ENCODE measurements around the gene HTRA2.
A peak's percentile ranks its signal among the peaks of the same experiment; 100 is the strongest.

HTRA2 gene

GRCh38 chr2:74577448-74577847 lies 47.7 kb downstream of the HTRA2 start:
- Histone ChIP-seq H3K9ac (ENCODE audit: low read depth, low read length, poor library complexity, severe bottlenecking) (peak overlapping the region; percentile 12), H4K20me1 (ENCODE audit: insufficient read depth, low read length, poor library complexity, severe bottlenecking) (no peaks in the 10 kb centered on the region), H3K9me2 (replicated peaks; ENCODE audit: low read depth, low read length) (no peaks in the 10 kb centered on the region), H3K9me3 (ENCODE audit: insufficient read depth, low read depth, low read length) (no peaks in the 10 kb centered on the region), H3K4me1 (ENCODE audit: insufficient read depth, low read length, poor library complexity, severe bottlenecking) (peaks cover 31% of the 10 kb centered on the region), H3K79me2 (ENCODE audit: insufficient read depth, low read length) (no peaks in the 10 kb centered on the region), H3K36me3 (ENCODE audit: insufficient read depth, low read length) (no peaks in the 10 kb centered on the region), H2AFZ (ENCODE audit: low read length) (peak overlapping the region; percentile 83), H3K4me3 (ENCODE audit: low read length, poor library complexity, severe bottlenecking) (no peak overlapping the region), H3F3A (ENCODE audit: low read depth) (peaks cover 7% of the 10 kb centered on the region; the same call in 1 of the 2 replicates), H3K27me3 (ENCODE audit: insufficient read depth, low read length, poor library complexity, severe bottlenecking) (no peaks in the 10 kb centered on the region), H3K4me2 (ENCODE audit: low read depth, low read length, poor library complexity, severe bottlenecking) (peak overlapping the region; percentile 3)
- TF ChIP-seq, protein P1, sequence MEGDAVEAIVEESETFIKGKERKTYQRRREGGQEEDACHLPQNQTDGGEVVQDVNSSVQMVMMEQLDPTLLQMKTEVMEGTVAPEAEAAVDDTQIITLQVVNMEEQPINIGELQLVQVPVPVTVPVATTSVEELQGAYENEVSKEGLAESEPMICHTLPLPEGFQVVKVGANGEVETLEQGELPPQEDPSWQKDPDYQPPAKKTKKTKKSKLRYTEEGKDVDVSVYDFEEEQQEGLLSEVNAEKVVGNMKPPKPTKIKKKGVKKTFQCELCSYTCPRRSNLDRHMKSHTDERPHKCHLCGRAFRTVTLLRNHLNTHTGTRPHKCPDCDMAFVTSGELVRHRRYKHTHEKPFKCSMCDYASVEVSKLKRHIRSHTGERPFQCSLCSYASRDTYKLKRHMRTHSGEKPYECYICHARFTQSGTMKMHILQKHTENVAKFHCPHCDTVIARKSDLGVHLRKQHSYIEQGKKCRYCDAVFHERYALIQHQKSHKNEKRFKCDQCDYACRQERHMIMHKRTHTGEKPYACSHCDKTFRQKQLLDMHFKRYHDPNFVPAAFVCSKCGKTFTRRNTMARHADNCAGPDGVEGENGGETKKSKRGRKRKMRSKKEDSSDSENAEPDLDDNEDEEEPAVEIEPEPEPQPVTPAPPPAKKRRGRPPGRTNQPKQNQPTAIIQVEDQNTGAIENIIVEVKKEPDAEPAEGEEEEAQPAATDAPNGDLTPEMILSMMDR (conservative IDR thresholded peaks at IDR 0.05; ENCODE audit: low read length): no peak
- TF ChIP-seq EZH2phosphoT487 (IDR thresholded peaks at IDR 0.05; ENCODE audit: borderline replicate concordance): no peak

- H3K9me2 ChIP-seq (replicated peaks; ENCODE audit: low read depth, low read length): no peaks in the 10 kb centered on the region
- peaks cover 7% of the 10 kb centered on the region; the same call in 1 of the 2 replicates for H3F3A ChIP-seq (ENCODE audit: low read depth)
- H3K4me2 ChIP-seq (ENCODE audit: low read depth, low read length, poor library complexity, severe bottlenecking): no peak overlapping the region
- no peaks in the 10 kb centered on the region for H3K27me3 ChIP-seq (ENCODE audit: insufficient read depth, low read length, poor library complexity, severe bottlenecking)
- no peaks in the 10 kb centered on the region for H4K20me1 ChIP-seq (ENCODE audit: insufficient read depth, low read length, poor library complexity, severe bottlenecking)
- no peaks in the 10 kb centered on the region for H3K9me3 ChIP-seq (ENCODE audit: insufficient read depth, low read depth, low read length)
- H3K4me3 ChIP-seq (ENCODE audit: low read length, poor library complexity, severe bottlenecking): no peak overlapping the region
- peaks cover 30% of the 10 kb centered on the region for H3K4me1 ChIP-seq (ENCODE audit: insufficient read depth, low read length, poor library complexity, severe bottlenecking)
- H3K79me2 ChIP-seq (ENCODE audit: insufficient read depth, low read length): no peaks in the 10 kb centered on the region
- TF ChIP-seq, protein P1 (conservative IDR thresholded peaks at IDR 0.05; ENCODE audit: low read length): no peak
- no peak for TF ChIP-seq EZH2phosphoT487 (IDR thresholded peaks at IDR 0.05; ENCODE audit: borderline replicate concordance)
- H3K9ac ChIP-seq (ENCODE audit: low read depth, low read length, poor library complexity, severe bottlenecking): no peak overlapping the region
- no peak overlapping the region for H2AFZ ChIP-seq (ENCODE audit: low read length)
- H3K36me3 ChIP-seq (ENCODE audit: insufficient read depth, low read length): no peaks in the 10 kb centered on the region
Measured at GRCh38 chr2:74578408-74578807, 48.7 kb downstream of the HTRA2 start.

- H3K9me2 ChIP-seq (replicated peaks; ENCODE audit: low read depth, low read length): no peaks in the 10 kb centered on the region
- no peak for TF ChIP-seq EZH2phosphoT487 (IDR thresholded peaks at IDR 0.05; ENCODE audit: borderline replicate concordance)
- TF ChIP-seq, protein P1 (conservative IDR thresholded peaks at IDR 0.05; ENCODE audit: low read length): no peak
- H3K27me3 ChIP-seq (ENCODE audit: insufficient read depth, low read length, poor library complexity, severe bottlenecking): no peaks in the 10 kb centered on the region
- H4K20me1 ChIP-seq (ENCODE audit: insufficient read depth, low read length, poor library complexity, severe bottlenecking): no peaks in the 10 kb centered on the region
- no peak overlapping the region for H2AFZ ChIP-seq (ENCODE audit: low read length)
- H3K4me2 ChIP-seq (ENCODE audit: low read depth, low read length, poor library complexity, severe bottlenecking): no peak overlapping the region
- H3K36me3 ChIP-seq (ENCODE audit: insufficient read depth, low read length): no peaks in the 10 kb centered on the region
- no peak overlapping the region for H3K4me3 ChIP-seq (ENCODE audit: low read length, poor library complexity, severe bottlenecking)
- H3K79me2 ChIP-seq (ENCODE audit: insufficient read depth, low read length): no peaks in the 10 kb centered on the region
- peaks cover 35% of the 10 kb centered on the region for H3K4me1 ChIP-seq (ENCODE audit: insufficient read depth, low read length, poor library complexity, severe bottlenecking)
- H3K9ac ChIP-seq (ENCODE audit: low read depth, low read length, poor library complexity, severe bottlenecking): no peak overlapping the region
- H3F3A ChIP-seq (ENCODE audit: low read depth): no peaks in the 10 kb centered on the region
- no peaks in the 10 kb centered on the region for H3K9me3 ChIP-seq (ENCODE audit: insufficient read depth, low read depth, low read length)
Measured at GRCh38 chr2:74581463-74581862, 51.7 kb downstream of the HTRA2 start.

All from Loucy (cell line).